ENCODE measurements around the gene CCL22.
"Not testable (repeated sequence)": the region's sequence is repeated elsewhere in the genome, so short reads cannot be mapped to it uniquely, and the experiment has no call there.

The CCL22 gene

GRCh38 chr16:57358527-57359095 is at the start of gene CCL22:
Gene CCL22 (plus strand): TSS chr16:57358783. CDS start chr16:57358817, 34 bp downstream.
- DNase-seq (ENCODE audit: low read depth in 2 of 2, low spot score in 1 of 2) = no peak

DNA sequence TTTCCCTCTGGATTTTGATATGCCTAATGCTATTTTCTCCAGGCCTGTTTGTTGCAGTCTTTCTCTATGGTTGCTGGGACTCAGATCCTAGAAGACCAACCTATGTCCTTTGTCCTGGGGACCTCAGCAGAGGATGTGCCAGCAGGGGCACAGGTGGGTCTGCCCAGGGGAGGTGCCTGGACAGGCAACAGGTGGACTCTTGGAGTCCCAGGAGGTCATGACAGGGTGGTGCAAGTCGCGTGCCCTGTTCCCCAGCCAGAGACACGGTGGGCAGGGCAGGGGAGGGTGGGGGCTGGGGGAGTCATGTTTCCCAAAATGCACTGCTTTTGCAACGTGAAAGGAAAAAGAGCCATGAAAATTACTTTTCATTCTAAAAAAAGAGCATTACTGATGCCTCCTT is 47.8 kb upstream of the CCL22 start:
- DNase-seq (ENCODE audit: low read depth in 2 of 2, low spot score in 1 of 2) = no peak

DNA sequence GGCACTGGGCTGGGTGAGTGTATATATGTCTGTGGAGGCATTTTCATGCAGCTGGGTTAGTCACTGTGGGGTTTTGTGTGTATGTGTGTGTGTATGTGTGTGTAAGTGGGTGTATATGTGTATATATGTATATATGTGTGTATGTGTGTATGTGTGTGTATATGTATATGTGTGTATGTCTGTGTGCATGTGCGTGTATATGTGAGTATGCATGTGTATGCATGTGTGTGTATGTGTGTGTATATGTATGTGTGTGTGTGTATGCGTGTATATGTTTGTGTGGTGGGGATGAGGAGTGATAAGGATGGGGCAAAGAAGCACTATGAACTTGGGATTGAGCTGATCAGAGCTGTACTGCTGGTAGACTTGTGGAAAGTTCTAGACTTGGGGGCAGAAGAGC is 45.1 kb upstream of the CCL22 start:
- DNase-seq (ENCODE audit: low read depth in 2 of 2, low spot score in 1 of 2) = no peak

- DNase-seq (ENCODE audit: low read depth in 2 of 2, low spot score in 1 of 2) = no peak
Measured at GRCh38 chr16:57314161-57314785, 44.3 kb upstream of the CCL22 start.

DNA sequence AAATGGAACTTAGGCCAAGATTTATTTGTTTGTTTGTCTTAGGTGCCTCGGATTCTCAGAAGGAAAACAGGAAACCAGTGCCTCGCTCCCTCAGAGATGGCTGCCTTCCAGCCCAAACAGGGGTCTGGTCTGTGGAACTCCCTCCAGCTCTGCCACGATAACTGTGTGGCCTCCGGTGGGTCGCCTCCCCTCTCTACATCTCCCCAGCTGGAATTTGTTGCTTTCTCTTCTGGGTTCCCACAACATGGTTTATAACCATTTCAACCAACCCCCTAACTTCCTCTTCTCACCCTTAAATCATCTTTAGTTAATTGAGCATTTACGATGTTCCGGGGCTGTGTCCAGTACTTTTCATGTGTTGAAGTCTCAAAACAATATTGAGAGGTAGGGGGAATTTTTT is 43.2 kb upstream of the CCL22 start:
- no peak for DNase-seq (ENCODE audit: low read depth in 2 of 2, low spot score in 1 of 2)

GRCh38 chr16:57316390-57317017 is 42.1 kb upstream of the CCL22 start:
- no peak for DNase-seq (ENCODE audit: low read depth in 2 of 2, low spot score in 1 of 2)

DNA sequence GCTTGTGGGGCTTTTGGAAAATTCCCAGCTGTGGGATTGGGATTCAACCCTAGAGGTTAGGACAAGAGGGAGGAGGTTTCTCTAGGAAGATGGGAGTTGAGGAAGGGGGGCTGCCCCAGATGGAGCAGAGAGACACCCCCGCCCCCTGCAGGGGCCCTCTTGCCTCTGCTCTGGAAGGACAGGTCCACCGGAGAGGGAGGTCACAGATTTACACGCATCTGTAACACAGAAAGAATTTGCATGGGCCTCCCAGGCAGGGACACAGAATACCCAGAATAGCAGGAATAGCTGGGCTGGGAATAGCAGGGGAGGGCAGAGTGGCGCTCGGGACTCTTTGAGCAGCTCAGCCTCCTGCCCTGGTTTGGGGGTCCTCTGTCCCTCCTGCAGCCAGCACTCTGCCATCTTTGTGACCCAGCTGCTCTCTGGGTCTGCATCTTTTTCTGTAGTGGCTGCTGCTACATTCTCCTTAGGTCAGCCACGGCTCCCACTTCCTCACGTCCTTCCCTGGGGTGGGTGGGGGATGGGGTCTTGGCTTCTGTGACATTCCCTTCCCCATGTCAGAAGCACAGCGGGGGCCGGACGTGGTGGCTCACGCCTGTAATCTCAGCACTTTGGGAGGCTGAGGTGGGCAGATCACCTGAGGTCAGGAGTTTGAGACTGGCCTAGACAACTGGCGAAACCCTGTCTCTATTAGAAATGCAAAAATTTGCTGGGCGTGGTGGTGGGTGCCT is 40.2 kb upstream of the CCL22 start:
- DNase-seq (ENCODE audit: low read depth in 2 of 2, low spot score in 1 of 2) = no peak

GRCh38 chr16:57319646-57320045 is 38.9 kb upstream of the CCL22 start:
- DNase-seq (ENCODE audit: low read depth in 2 of 2, low spot score in 1 of 2) = no peak

DNA sequence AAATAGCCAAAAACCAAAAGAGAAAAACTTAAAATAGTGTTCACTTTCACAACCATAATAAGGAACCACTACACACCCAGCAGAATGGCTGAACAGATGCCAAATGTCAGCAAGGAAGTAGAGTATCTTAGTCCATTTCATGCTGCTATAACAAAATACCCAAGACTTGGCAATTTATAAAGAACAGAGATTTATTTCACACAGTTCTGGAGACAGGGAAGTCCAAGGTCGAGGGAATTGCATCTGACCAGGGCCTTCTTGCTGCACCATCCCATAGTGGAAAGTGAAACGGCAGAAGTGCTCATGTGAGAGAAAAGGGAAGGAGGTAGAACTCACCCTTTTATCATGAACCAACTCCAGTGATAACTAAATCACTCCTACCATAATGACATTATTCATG is 33.8 kb upstream of the CCL22 start:
- no peak for DNase-seq (ENCODE audit: low read depth in 2 of 2, low spot score in 1 of 2)

DNA sequence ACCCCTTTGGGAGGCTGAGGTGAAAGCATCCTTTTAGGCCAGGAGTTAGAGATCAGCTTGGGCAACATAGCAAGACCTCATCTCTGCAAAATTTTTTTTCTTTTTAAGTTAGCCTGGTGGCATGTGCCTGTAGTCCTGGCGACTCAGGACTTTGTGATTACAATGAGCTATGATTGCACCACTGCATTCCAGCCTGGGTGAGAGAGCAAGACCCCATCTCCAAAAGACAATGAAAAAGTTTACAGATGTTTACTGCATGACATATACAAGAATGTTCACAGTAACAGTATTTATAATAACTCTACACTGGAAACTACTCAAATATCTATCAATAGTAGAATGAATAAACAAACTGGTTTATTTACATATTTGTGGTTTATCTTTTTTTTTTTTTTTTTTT is 33.1 kb upstream of the CCL22 start:
- no peak for DNase-seq (ENCODE audit: low read depth in 2 of 2, low spot score in 1 of 2)

- no peak for DNase-seq (ENCODE audit: low read depth in 2 of 2, low spot score in 1 of 2)
Measured at GRCh38 chr16:57329718-57330327, 28.8 kb upstream of the CCL22 start.

DNA sequence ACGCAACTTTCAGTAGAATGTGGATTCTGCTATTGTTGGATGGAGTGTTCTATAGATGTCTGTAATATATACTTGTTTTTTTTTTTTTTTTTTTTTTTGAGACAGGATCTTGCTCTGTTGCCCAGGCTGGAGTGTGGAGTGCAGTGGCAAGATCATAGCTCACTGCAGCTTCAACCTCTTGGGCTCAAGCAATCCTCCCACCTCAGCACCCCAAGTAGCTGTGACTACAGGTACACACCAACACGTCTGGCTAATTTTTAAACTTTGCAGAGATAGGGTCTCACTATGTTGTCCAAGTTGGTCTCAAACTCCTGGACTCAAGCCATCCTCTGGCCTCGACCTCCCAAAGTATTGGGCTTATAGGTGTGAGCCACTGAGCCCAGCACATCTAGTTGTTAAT is 27.2 kb upstream of the CCL22 start:
- DNase-seq (ENCODE audit: low read depth in 2 of 2, low spot score in 1 of 2) = no peak

GRCh38 chr16:57333402-57333801 is 25.2 kb upstream of the CCL22 start:
- no peak for DNase-seq (ENCODE audit: low read depth in 2 of 2, low spot score in 1 of 2)

- no peak for DNase-seq (ENCODE audit: low read depth in 2 of 2, low spot score in 1 of 2)
Measured at GRCh38 chr16:57335366-57335765, 23.2 kb upstream of the CCL22 start.

DNA sequence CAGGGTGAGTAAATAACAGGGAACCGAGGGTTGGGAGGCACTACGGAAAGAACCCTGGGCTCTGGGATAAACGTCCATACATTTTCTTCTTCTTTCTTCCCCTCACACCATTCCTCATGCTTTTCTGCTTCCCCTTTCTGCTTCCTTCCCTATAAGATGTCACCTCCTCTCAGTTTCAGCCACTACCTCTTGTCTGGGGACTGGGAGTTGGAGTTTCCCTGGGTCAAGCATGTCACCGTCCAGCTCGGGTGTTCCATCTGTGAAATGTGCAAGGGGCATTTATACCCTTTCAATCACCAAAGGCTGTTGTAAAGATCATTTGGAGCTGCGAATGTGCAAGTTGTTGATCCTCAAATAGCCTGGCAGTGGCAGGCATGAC is 17.5 kb upstream of the CCL22 start:
- DNase-seq (ENCODE audit: low read depth in 2 of 2, low spot score in 1 of 2) = no peak

DNA sequence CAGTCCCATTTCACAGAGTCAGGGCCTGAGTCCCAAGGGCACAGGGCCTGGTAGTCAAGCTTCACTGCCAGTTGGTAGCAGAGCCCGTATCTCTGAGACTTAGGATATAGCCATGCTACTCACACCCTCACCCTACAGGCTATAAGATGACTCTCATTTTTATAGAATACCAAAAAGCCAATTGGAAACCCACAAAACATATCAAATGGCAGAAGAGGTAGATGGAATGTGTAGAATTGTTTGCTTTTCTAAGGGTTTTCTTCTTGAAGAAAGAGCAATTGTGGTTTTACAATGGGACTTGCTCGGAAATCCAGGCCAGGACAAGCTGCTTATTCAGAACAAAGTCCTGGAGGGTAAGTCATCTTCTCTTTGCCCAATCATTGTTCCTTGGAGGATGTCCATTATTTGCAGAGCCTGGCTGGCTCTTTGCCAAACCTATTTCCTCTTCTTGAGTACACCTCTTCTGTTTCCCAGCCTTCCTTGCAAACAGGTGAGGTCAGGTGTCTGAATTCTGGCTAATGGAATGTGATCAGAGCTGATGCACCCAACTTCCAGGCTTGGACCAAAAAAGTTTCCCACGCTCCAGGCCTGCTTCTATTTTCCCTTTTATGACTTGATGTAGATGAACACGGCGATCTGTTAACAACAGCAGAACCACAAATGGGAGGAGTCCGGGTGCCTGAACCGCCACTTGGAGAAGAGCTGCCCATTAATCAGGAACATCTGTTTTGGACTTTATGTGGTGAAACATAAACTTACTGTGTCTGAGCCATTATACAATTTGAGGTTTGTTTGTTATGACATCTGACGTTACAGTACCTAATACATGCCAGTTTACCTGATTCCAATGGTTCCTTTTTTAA is 16.9 kb upstream of the CCL22 start:
- DNase-seq (ENCODE audit: low read depth in 2 of 2, low spot score in 1 of 2) = no peak

DNA sequence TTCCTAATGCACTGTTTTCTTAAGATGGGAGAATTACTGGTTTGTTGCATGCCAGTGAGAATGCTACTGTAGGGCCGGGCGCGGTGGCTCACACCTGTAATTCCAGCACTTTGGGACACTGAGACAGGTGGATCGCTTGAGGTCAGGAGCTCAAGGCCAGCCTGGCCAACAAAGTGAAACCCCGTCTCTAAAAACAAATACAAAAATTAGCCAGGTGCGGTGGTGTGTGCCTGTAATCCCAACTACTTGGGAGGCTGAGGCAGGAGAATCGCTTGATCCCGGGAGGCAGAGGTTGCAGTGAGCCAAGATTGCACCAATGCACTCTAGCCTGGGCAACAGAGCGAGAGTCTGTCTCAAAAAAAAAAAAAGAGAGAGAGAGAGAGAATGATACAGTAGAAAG is 16.0 kb upstream of the CCL22 start:
- DNase-seq (ENCODE audit: low read depth in 2 of 2, low spot score in 1 of 2) = not testable (repeated sequence)

DNA sequence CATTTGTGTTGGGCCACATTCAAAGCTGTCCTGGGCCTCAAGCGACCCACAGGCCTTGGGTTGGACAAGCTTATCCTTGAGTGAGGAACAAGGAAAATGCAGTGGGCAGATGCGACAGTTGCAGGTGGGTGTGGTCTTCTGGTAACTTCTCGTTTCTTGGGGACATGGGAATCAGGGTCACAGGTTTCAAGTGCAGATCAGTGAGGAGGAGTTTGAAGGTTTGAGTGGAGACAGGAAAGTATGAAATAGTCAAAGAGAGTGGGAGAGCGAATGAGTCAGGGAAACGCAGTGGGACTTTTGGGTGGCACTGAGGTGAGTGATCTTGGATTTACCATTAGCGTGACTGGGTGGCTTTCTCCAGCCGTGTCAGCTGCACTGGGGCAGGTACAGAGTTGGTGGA is 15.4 kb upstream of the CCL22 start:
- no peak for DNase-seq (ENCODE audit: low read depth in 2 of 2, low spot score in 1 of 2)

GRCh38 chr16:57344094-57344493 is 14.5 kb upstream of the CCL22 start:
- DNase-seq (ENCODE audit: low read depth in 2 of 2, low spot score in 1 of 2) = not testable (repeated sequence)

GRCh38 chr16:57345021-57345420 is 13.6 kb upstream of the CCL22 start:
- DNase-seq (ENCODE audit: low read depth in 2 of 2, low spot score in 1 of 2) = no peak

GRCh38 chr16:57345666-57346204 is 12.8 kb upstream of the CCL22 start:
- no peak for DNase-seq (ENCODE audit: low read depth in 2 of 2, low spot score in 1 of 2)
